SU-DHL-6 (cell line): ENCODE measurements around the gene RFTN2.

ENCODE experiments used
- CTCF ChIP-seq: fragments of 200-600 bp; sonication (generic); IDR thresholded peaks from one replicate; pipeline ENCODE4 v1.5.1; 2017; ENCODE audit warnings: antibody characterized with exemption, mild to moderate bottlenecking, low read length, moderate library complexity; ENCODE audit not compliant: insufficient read depth, poor library complexity, severe bottlenecking
- EZH2phosphoT487 ChIP-seq: fragments of 200-600 bp; sonication (generic), shearing (Covaris generic); conservative IDR thresholded peaks from 2 replicates; pipeline ENCODE4 v1.6.1; 2018; ENCODE audit warnings: mild to moderate bottlenecking, antibody characterized with exemption, low read length, moderate library complexity, mixed read lengths

GRCh38 chr2:197560146-197560665 is 115.2 kb downstream of the RFTN2 start:
- TF ChIP-seq CTCF, result no peak
- no peak for TF ChIP-seq EZH2phosphoT487
